ENCODE results near the gene SLMAP. TPM values are rescaled to one million over a fixed set of nuclear protein-coding genes. Genes with fewer than 3 reads are reported as not detected.

The SLMAP gene
- total and polyA plus RNA-seq, 2 donors (not counting 1 experiment from before 2014, with no cell fraction given) = 9.7 to 67.2 TPM

DNA sequence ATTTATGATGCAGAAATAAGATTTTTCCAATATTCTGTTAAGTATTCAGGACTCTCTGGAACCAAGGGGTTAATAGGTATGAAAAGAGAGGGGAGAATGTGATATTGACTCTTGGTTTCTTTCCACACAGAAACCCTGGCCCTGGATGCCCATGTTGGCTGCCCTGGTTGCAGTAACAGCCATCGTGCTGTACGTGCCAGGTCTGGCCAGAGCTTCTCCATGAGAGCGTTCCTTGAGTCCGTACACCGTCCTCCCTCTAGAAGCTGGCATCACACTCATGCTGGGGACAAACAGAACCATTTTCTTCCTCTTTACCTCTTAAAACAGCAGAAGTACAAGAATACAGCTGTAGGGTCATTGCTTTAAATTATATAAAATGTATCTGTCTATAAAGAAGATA lies 171.1 kb downstream of the SLMAP start:
- ChIA-PET POLR2A (no interaction called here), CTCF (no interaction called here)
- Mint-ChIP-seq H3K27ac (no peak overlapping the region), H3K4me3 (no peak overlapping the region), H3K4me1 (no peaks in the 10 kb centered on the region), H3K27me3 (no peaks in the 10 kb centered on the region), H3K9me3 (ENCODE audit: insufficient read depth) (no peaks in the 10 kb centered on the region)
- no peak overlapping the region for H3K9ac ChIP-seq (ENCODE audit: low read length)
- DNase-seq (no peak), ATAC-seq (ENCODE audit: low read depth) (no peak)
- TF ChIP-seq CTCF (IDR thresholded peaks at IDR 0.05) (no peak), EZH2 (IDR thresholded peaks at IDR 0.05; ENCODE audit: borderline replicate concordance, insufficient read depth, low read depth, low read length, poor library complexity, severe bottlenecking) (no peak)
- no peaks in the 10 kb centered on the region for H3K4me1 ChIP-seq (ENCODE audit: control insufficient read depth in 2 of 2, insufficient read depth in 2 of 2, low read length in 2 of 2)
- no peaks in the 10 kb centered on the region for H3K79me2 ChIP-seq (ENCODE audit: control insufficient read depth, insufficient read depth, low read length)
- peaks cover 12 to 22% of the 10 kb centered on the region in 2 experiments for H3K36me3 ChIP-seq (replicated peaks in 1 of 2; ENCODE audit: control extremely low read depth in 1 of 2, control insufficient read depth in 1 of 2, extremely low read depth in 1 of 2, insufficient read depth in 2 of 2, low read length in 1 of 2)
- no peaks in the 10 kb centered on the region for H4K20me1 ChIP-seq (ENCODE audit: control insufficient read depth, insufficient read depth, low read length, poor library complexity, severe bottlenecking)
- no peak overlapping the region for H2AFZ ChIP-seq (ENCODE audit: insufficient read depth, low read depth, low read length, poor library complexity, severe bottlenecking)
- H3K4me3 ChIP-seq (ENCODE audit: control extremely low read depth in 1 of 5, extremely low read depth in 1 of 5, insufficient read depth in 1 of 5, low read depth in 2 of 5, low read length in 4 of 5) = no peak overlapping the region
- H3K9me3 ChIP-seq (ENCODE audit: control extremely low read depth in 1 of 3, control insufficient read depth in 2 of 3, insufficient read depth in 1 of 3, low read length in 2 of 3) = no peaks in the 10 kb centered on the region
- intact Hi-C loops (cut with micrococcal nuclease) = no loop called here
- no CpG with 5 or more reads among the region's 5 CpGs for WGBS (ENCODE audit: insufficient coverage)
- H3K4me2 ChIP-seq (replicated peaks; ENCODE audit: low read depth, low read length, poor library complexity, severe bottlenecking) = no peak overlapping the region
- H3K27ac ChIP-seq (ENCODE audit: low read length in 2 of 2) = no peak overlapping the region
- H3K27me3 ChIP-seq (replicated peaks in 1 of 4; ENCODE audit: control extremely low read depth in 1 of 4, control insufficient read depth in 3 of 4, insufficient read depth in 4 of 4, low read length in 3 of 4) = no peaks in the 10 kb centered on the region

DNA sequence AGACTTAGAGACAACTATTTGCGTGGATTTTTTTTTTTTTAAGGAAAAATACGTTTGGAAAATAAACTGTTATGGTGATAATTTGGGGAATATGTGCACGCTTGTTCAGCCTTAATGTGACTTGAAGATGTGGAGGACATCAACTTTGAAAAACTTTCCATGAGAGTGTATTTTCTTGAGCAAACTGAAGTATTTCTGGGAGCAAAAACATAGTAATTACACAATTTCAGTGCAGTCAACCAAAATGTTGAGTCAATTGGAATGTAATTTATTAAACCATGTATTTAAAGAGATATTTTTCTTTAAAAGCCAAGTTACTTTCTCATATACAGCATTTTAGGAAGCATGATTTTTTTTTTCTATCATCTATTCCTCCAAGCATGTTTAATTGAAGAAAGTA lies 171.8 kb downstream of the SLMAP start:
- ChIA-PET CTCF (no interaction called here), POLR2A (no interaction called here)
- H4K20me1 ChIP-seq (ENCODE audit: control insufficient read depth, insufficient read depth, low read length, poor library complexity, severe bottlenecking) = no peaks in the 10 kb centered on the region
- no peaks in the 10 kb centered on the region for H3K79me2 ChIP-seq (ENCODE audit: control insufficient read depth, insufficient read depth, low read length)
- H3K4me1 ChIP-seq (ENCODE audit: control insufficient read depth in 2 of 2, insufficient read depth in 2 of 2, low read length in 2 of 2) = no peaks in the 10 kb centered on the region
- no peaks in the 10 kb centered on the region for H3K4me1 Mint-ChIP-seq
- H2AFZ ChIP-seq (ENCODE audit: insufficient read depth, low read depth, low read length, poor library complexity, severe bottlenecking) = no peak overlapping the region
- peaks cover 8 to 20% of the 10 kb centered on the region in 2 experiments for H3K36me3 ChIP-seq (replicated peaks in 1 of 2; ENCODE audit: control extremely low read depth in 1 of 2, control insufficient read depth in 1 of 2, extremely low read depth in 1 of 2, insufficient read depth in 2 of 2, low read length in 1 of 2)
- DNase-seq = no peak
- no peak for TF ChIP-seq EZH2 (IDR thresholded peaks at IDR 0.05; ENCODE audit: borderline replicate concordance, insufficient read depth, low read depth, low read length, poor library complexity, severe bottlenecking)
- TF ChIP-seq CTCF (IDR thresholded peaks at IDR 0.05) = no peak
- H3K9me3 Mint-ChIP-seq (ENCODE audit: insufficient read depth) = no peaks in the 10 kb centered on the region
- H3K4me2 ChIP-seq (replicated peaks; ENCODE audit: low read depth, low read length, poor library complexity, severe bottlenecking) = no peak overlapping the region
- no peak overlapping the region for H3K27ac Mint-ChIP-seq
- H3K27ac ChIP-seq (ENCODE audit: low read length in 2 of 2) = no peak overlapping the region
- no peaks in the 10 kb centered on the region for H3K27me3 Mint-ChIP-seq
- no peak for ATAC-seq (ENCODE audit: low read depth)
- H3K4me3 Mint-ChIP-seq = no peak overlapping the region
- no peak overlapping the region for H3K9ac ChIP-seq (ENCODE audit: low read length)
- no peaks in the 10 kb centered on the region for H3K27me3 ChIP-seq (replicated peaks in 1 of 4; ENCODE audit: control extremely low read depth in 1 of 4, control insufficient read depth in 3 of 4, insufficient read depth in 4 of 4, low read length in 3 of 4)
- 100% methylated on average over 2 of the region's 3 CpGs for WGBS (ENCODE audit: insufficient coverage)
- intact Hi-C loops (cut with micrococcal nuclease) = no loop called here
- H3K9me3 ChIP-seq (ENCODE audit: control extremely low read depth in 1 of 3, control insufficient read depth in 2 of 3, insufficient read depth in 1 of 3, low read length in 2 of 3) = no peaks in the 10 kb centered on the region
- H3K4me3 ChIP-seq (ENCODE audit: control extremely low read depth in 1 of 5, extremely low read depth in 1 of 5, insufficient read depth in 1 of 5, low read depth in 2 of 5, low read length in 4 of 5) = no peak overlapping the region

Data from B cell (primary cell).